SIG-M5 (cell line): Measurements from ENCODE around the gene ZNF697.
A peak's percentile ranks its signal among the peaks of the same experiment; 100 is the strongest.
"Not testable (repeated sequence)": the region's sequence is repeated elsewhere in the genome, so short reads cannot be mapped to it uniquely, and the experiment has no call there.

Experiments
- DNase-seq: peaks from one replicate; lab custom pipeline; 2025; lab: John Stamatoyannopoulos, UW

Gene ZNF697

DNA sequence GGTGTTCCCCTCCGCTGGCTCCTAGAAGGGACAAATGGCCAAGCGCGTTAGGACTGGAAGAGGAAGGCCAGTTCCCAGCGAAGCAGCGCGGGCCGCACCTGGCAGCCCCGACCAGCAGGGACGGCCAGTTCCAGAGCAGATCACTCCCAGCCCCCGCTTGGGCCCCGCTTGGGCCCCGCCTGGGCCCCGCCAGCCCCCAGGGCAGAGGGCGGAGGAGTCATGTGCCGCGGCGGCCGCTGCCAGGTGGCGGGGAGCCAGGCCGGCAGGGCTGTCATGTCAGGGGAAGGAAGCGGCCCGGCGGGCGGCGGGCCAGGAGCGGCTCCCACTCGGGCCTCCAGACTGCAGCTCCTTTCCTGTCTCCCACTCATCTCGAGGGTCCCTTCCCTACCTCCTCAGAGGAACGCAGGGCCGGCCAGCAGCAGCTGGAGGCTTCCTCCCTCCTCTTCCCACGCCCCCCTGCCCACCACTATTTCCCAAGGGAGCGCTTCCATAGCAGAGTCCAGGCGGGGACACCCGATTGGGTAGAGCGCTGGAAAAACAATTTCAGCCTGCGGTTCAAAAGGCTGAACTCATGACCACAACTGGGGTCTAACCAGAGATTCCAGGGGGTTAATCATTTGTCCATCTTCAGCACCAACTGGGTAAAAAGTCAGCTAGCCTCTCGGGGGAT, 16.5 kb downstream of the ZNF697 start:
- DNase-seq, result no peak

DNA sequence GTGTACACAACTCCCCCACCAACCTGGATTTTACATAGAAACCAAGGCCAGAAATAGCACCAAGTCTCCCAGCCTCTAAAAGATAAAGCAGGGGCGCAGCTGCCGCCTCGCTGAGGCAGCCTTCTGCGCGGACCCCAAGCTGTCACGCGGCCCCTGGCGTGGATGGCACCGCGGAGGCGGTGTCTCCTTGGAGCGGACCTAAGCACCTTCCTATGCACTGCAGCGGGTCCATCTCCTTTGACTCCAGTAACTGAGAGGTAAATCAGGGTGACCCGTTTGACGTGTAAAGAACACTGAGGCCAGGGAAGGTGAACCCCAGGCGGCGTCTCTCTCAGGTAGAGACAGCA, 17.0 kb downstream of the ZNF697 start:
- DNase-seq, result no peak

DNA sequence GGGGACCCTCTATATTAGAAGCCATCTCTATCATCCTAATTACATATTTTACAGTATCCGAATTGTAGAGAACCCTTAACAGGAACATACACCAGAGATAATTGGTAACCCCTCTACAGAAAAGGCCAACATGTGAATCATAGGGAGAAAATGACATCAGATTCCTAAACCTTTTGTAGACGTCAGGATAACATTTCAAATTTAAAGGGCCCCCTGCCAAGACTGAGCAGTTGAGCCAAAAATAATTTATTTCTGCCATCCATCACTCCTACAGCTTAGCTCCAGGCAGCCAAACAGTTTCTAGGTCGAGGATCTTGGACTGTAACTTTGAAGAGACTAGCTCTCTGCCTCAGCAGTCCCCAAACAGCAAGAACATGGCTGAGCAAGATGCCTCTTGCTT, 21.2 kb downstream of the ZNF697 start:
- DNase-seq, result no peak

- DNase-seq, result no peak
Observed at GRCh38 chr1:119626011-119626545, 22.0 kb downstream of the ZNF697 start.

DNA sequence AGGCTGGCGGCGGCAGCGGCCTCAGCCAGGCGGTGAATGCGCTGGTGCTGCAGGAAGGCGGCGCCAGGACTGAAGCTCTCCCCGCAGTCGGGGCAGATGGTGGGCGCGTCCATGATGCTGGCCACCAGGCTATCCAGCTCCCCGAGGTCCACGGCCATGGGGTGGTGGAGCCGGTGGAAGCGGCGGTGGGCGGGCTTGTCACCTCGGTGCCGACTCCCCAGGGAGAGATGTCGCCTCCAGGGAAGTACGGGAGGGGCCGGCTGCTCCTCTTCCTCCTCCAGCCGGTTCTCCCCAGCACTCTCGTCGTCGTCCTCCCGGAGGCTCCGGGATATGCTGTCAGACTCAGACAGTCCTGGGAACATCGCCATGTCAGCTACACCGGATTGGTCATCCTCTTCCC, 24.4 kb downstream of the ZNF697 start:
- DNase-seq, result no peak

- no peak for DNase-seq
Observed at GRCh38 chr1:119623193-119623515, 24.9 kb downstream of the ZNF697 start.

GRCh38 chr1:119622311-119623192, 25.5 kb downstream of the ZNF697 start:
- no peak for DNase-seq

DNA sequence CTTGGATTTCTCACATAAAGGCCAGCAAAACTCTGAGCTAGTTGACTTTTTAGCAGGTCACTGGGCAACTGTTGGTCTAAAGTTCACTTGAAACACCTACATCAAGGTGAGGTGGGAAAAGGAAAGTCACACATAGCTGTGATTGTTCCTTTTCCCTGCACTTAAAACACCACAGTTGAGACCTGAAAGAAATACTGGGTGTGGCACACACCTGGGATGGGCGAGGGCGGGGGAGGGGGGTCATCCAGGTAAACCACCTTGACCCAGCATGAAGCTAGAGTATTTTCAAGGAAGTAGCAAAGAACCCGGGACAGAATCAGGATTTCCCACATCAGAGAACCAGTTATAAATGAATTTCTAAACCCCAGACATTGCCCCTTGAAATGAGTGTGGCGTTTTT, 26.4 kb downstream of the ZNF697 start:
- no peak for DNase-seq

GRCh38 chr1:119617751-119618691, 30.0 kb downstream of the ZNF697 start:
- DNase-seq, result no peak

DNA sequence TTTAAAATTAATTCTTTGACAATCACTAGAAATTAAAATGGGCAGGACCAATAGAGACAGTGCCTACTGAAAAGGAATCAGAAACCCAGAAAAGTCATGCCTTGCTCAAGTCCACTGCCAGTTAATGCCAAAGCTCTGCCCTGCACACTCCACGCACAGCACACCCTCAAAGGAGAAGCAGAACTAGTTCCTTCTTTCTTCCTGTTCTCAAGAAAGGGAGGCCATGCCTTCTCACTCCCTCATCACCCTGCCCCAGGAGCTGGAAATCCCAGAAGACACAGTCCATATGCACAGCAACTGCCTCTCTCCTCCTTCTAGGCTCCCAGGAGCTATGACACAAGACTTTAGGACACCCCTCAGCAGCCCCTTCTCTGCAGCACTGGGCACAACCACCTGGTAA, 31.3 kb downstream of the ZNF697 start:
- not testable (repeated sequence) for DNase-seq

DNA sequence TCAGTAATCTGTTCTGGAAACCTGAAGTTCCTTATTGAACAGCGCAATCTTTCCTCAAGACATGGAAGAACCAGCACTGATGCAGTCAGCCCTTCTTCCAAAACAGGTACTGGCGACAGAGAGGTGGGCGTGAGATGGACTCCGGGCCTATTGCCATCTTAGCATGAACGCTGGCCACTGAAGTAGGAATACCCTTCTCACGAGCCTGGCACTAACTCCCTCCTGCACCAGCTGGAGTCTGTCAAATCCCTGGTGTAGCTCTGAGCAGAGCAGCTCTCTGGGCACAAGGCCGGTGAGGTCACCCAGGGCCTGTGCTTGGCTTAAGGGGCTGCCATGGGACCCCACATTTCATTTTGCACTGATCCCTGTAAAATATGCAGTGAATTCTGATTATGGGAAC, 33.0 kb downstream of the ZNF697 start:
- DNase-seq, result not testable (repeated sequence)

DNA sequence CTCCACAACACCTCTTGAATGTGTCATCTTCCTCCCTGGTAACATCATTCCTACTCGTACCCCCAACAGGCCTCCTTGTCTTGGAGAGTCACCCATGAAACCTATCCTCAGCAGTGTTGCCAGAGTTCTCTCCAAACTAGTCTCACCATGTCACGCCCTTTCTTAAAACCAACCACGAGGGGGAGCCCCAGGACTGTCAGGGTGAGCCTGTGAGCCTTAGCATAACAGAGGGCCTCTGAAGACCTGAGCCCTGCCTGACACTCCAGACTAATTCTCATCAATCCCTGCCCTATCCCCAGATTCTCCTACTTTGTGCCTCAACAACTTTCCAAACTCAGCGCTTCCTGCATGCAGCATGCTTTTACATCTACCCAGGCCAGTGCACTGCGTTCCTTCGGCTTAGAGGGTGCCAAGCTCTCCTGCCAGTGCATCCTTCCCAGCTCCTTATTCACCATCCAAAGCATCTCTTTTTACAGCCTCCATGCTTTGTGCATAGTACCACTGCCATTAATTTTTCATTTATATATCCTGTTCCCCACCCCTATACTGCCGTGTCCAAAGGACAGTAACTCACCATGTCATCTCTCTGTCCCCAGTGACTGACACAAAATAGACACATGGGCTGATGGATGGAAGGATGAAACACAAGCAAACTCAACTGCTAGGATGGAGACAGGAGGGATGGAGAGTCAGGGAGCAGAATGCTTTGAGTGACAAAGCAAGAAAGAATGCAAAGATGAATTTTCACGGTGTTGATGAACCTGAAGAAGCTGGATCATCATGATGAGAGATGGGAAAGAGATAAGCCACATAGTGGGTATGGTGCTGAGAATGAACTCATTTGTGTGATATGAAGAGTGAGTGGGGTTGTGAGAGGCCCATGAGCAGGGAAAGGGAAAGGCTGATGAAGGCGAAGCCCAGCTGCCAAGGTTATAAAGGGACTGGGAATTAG, 34.0 kb downstream of the ZNF697 start:
- peak; percentile 6 for DNase-seq

DNA sequence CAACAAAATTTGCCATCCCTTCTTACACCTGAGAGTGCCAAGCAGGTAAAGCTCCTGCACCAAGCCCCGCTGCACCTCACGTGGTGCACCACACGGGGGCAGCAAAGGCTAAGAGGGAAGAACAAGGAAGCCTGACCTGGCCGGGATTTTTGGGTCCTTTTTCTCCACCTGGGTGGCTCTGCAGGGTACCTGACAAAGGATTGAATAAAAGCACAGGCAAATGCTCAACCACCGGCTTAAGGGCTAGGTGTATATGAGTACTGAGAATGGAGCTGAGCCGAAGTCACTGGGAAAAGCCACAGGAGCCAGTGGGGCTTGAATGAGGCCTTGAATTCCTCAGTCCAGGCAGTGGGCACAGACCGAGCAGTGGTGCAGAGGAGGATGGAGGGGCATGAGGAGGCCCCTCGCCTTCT, 36.4 kb downstream of the ZNF697 start:
- DNase-seq, result no peak

- not testable (repeated sequence) for DNase-seq
Observed at GRCh38 chr1:119608816-119609215, 39.2 kb downstream of the ZNF697 start.

DNA sequence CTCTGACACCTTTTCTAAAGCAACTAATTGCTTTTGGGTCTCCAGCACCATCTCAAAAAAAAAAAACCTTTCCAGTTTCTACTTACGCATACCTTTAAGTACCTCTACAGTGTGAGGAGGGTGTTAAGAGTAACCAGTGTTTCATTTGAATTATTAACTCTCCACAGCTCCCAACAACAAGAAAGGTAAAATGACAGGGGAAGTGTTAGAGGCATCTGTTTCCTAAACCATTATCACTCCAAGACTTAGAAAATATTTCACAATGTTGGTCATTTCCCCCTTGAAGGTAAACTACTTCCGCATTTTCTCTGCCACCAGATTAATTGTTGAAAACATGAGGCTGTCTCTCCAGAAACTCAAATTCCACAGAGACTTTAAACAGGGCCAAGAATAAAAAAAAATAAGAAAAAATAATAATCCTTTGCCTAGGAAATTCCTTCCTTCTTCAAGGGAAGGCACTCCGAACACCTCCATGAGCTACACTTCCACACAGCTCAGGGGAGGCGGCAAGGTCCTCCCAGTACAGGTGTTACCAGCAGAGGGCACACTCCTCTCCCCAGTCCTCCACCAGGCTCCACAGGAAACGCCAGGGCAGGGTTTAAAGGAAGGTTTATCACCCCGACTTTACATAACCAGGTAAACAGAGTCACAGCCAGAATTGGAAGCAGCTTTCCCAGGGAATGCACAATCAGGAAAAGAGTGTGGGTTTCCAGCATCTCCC, 40.8 kb downstream of the ZNF697 start:
- peak; percentile 4 for DNase-seq

DNA sequence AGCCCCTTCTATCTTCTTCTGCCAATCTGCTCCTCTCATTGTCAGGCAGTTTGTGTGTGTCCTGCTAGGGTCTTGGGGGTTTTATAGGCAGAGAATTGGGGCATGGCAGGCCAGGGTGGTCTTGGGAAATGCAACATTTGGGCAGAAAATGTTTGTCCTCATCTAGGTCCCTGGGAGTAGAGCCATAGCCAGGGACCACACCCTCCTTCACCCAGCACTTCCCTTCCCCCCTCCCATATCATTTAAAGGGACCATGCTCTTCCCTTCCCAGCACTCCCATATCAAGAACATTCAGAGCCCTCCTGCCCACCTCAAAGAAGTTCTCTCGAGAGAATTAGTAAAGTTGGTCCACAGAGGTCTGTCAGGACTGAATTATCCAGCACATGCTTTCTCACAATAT, 41.7 kb downstream of the ZNF697 start:
- DNase-seq, result no peak

- no peak for DNase-seq
Observed at GRCh38 chr1:119605686-119606085, 42.4 kb downstream of the ZNF697 start.

- DNase-seq, result not testable (repeated sequence)
Observed at GRCh38 chr1:119605080-119605479, 43.0 kb downstream of the ZNF697 start.

GRCh38 chr1:119603695-119604094, 44.4 kb downstream of the ZNF697 start:
- DNase-seq, result no peak

DNA sequence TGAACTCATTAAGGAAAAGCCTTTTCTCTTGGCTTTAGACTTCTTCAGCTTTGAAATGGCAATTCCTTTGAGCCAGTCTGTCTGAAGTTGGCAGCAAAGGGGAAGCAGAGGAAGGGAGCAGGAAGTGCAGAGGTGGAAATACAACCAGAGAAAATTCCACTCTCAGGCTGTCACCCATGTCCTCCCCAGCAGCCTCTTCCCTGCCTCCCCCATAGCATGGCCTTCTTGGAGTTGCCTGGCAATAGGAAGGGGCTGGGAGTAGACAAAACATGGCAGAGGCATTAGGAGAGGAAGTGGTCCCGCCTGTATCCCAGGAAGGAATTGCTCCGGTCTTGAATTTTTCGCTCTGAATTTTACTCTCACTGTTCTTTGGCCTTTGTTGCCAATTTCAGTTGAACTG, 44.8 kb downstream of the ZNF697 start:
- not testable (repeated sequence) for DNase-seq
